HUES48 (cell line): Measurements from ENCODE around the gene TRMT13.
A peak's percentile ranks its signal among the peaks of the same experiment; 100 is the strongest.
"Not testable (repeated sequence)": the region's sequence is repeated elsewhere in the genome, so short reads cannot be mapped to it uniquely, and the experiment has no call there.

Experiments
- H3K27ac ChIP-seq: one replicate; pipeline ENCODE4 v1.7.0; 2013; ENCODE audit warnings: low read depth, low read length, inconsistent platforms
- H3K27me3 ChIP-seq: 2 replicates; pipeline ENCODE4 v1.6.1; 2013; ENCODE audit warnings: mild to moderate bottlenecking, low read length; ENCODE audit not compliant: control insufficient read depth, insufficient read depth
- H3K36me3 ChIP-seq: 2 replicates; pipeline ENCODE4 v1.6.1; 2013; ENCODE audit warnings: low read length; ENCODE audit not compliant: control insufficient read depth, insufficient read depth
- H3K4me1 ChIP-seq: 2 replicates; pipeline ENCODE4 v1.6.1; 2013; ENCODE audit warnings: mild to moderate bottlenecking, low read length; ENCODE audit not compliant: control insufficient read depth, insufficient read depth
- H3K4me3 ChIP-seq: 2 replicates; pipeline ENCODE4 v1.5.1; 2013; ENCODE audit warnings: mild to moderate bottlenecking, low read depth, low read length
- H3K9ac ChIP-seq: 2 replicates; pipeline ENCODE4 v1.6.1; 2013; ENCODE audit warnings: mild to moderate bottlenecking, low read depth, low read length, moderate library complexity
- H3K9me3 ChIP-seq: 2 replicates; pipeline ENCODE4 v1.6.1; 2013; ENCODE audit warnings: low read length; ENCODE audit not compliant: control insufficient read depth, insufficient read depth

The TRMT13 gene

DNA sequence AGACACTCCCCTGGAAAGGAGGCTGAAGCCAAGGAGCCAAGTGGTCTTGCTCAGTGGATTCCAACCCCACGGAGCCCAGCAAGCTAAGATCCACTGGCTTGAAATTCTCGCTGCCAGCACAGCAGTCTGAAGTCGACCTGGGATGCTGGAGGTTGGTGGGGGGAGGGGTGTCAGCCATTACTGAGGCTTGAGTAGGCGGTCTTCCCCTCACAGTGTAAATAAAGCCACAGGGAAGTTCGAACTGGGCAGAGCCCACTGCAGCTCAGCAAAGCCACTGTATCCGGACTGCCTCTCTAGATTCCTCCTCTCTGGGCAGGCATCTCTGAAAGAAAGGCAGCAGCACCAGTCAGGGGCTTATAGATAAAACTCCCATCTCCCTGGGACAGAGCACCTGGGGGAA lies 67.1 kb downstream of the TRMT13 start:
- H3K36me3 ChIP-seq = peaks cover 47% of the 10 kb centered on the region

More for the DNA sequence above, 67.1 kb downstream of the TRMT13 start:
- not testable (repeated sequence) for H3K9ac ChIP-seq, H3K27me3 ChIP-seq, H3K4me1 ChIP-seq, H3K9me3 ChIP-seq, H3K4me3 ChIP-seq
- peak overlapping the region; percentile 47 for H3K27ac ChIP-seq
